Stimulated activated CD4-positive, alpha-beta T cell treated with anti-CD3 and anti-CD28 coated beads, Interleukin-1b, Interleukin-23, amount 100 ng/mL, for 1 hour (primary cell): ENCODE data around the gene HECW1.

ENCODE experiments used
- DNase-seq, 2 donors: peaks; one replicate each; pipeline ENCODE4 v3.0.0-alpha.2; 2020; ENCODE audit warnings: low read depth in 2 of 2

HECW1 gene

DNA sequence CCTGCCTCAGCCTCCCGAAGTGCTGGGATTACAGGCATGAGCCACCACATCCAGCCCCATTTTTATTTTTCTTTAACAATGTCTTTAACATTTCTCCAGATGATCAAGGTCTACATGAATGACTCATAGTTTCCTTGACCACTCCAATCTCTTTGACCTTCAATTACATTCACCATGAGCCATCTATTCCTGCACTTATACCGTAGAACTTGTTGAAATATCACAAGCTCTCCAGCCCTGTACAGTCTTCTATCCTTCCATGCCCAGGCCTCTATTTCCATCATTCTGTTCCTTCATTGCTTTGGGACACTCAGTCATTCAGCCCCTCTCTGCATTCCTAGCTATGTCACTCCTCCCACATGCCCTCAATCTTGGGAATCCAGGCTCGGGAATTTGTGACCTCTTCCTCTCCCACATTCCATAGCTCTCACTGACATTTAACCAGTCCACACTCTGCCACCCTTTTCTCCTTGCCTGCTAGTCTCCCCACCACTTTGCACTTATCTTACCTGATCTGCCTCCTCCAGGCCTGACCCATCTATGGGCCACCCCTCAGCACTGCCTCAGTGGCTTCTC is 318.7 kb downstream of the HECW1 start:
- DNase-seq = no peak

GRCh38 chr7:43433639-43434038 is 321.2 kb downstream of the HECW1 start:
- DNase-seq = no peak

DNA sequence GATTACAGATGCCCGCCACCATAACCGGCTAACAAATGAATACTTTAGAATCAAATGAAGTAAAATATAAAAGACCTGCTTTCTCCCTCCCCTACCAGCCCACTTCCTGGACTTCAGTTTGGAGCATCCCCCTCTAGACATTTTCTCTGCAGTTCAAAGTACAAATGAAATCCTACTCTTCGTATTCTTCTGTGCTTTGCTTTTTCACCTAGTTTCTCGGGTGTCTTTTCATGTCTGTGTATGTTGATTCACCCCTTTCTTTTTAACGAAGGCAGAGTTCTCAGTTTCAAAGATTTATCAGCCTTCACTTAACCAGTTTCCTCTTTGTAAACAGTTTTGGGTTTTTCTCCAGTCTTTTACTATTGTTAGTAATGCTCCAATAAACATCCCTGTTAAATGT is 324.6 kb downstream of the HECW1 start:
- DNase-seq = no peak

DNA sequence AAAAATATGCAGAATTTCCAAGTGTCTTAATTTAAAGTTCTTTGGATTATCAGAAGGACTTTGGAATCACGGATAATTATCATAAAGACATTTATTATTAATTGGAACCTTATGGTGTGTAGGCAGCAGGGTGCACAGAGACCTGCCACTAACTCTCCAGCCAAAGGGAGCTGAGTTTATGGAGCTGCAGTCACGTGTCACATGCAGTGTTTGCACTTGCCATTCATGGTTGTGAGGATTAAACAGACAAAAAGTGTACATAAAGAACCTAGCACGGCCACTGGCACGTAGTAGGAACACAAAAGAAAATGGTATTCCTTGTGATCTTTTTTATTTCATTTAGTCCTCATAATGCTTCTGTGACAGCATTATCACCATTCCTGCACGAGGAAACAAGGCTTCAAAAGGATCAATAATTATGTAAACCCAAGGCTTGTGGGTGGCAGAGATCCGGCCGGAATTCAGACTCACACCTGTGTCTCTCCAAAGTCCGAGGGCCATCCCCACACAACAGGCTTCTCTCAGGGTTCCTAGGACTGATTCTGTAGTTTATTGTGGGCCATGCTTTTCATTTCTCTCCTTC is 326.5 kb downstream of the HECW1 start:
- DNase-seq = no peak

DNA sequence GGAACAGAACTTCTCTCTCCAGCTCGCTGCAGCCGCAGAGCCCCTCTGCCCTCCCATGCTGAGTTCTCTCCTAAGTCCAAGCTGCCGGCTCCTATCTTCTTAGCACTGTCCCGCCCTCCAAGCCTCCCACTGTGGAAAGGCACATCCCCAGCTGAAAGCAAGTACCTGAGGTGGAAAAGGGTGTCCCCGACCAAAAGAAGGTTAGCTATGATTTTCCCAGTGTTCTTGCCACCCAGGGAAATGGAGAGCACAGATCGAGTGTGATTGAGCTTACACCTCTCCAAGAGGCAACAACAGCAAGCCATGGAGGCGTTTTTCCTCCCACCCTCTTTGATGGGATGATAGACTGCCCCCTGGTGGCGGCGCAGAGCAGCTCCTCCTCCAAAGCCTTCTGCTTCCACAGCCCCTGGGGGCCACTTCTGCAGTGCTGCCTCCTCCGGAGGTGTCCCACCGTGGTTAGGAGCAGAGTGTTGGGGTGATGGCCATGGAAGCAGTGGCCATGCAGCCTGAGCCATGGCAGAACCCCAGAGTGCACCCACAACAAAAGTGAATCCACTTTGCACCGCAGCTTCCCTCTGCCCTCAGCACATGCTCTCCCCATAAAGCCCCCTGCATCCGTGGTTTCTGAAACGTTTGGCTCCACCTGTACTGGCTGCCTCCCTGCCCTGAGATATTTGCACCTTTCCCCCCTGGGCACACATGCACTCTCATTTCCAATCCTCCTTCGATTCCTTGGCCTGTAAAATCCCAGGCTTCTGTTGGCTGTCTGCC is 327.4 kb downstream of the HECW1 start:
- DNase-seq = peak in 1 of 2 donors; percentile 30

DNA sequence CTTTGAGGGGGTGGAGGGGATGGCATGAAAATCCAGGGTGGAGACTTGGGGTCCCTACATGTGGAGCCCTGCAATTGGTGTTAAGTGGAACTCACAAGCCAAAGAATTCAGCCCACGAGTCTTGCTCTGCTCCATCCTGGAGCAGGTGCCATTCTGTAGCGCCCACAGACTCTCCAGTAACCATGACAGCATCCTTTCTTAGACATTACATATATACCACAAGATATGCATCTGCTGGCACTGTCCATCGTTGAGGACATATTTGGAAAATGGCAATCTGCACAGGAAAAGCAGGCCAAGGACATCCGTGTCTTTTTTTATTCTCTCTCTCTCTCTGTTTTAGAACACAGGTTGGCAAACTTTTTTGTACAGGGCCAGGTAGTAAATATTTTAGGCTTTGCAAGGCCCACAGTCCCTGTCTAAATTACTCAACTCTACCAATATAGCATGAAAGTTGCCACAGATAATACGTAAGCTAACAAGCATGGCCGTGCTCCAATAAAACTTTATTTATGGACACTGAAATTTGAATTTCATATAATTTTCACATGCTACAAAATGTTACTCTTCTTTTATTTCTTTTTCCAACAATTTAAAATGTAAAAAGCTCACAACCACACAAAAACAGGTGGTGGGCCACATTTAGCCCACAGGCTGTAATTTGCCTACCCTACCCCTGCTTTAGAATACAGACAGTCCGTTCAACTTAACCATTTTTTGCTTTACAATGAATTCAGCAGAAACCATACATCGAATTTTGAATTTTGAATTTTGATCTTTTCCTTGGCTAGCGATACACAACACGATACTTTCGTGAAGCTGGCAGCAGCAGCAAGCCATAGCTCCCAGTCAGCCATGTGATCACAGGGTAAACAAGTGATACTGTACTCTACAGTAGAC is 329.0 kb downstream of the HECW1 start:
- DNase-seq = no peak

GRCh38 chr7:43443381-43443780 is 330.9 kb downstream of the HECW1 start:
- no peak for DNase-seq

GRCh38 chr7:43444711-43445578 is 332.5 kb downstream of the HECW1 start:
- no peak for DNase-seq

- DNase-seq = no peak
These were observed 337.1 kb downstream of the HECW1 start for GRCh38 chr7:43449577-43449976.

DNA sequence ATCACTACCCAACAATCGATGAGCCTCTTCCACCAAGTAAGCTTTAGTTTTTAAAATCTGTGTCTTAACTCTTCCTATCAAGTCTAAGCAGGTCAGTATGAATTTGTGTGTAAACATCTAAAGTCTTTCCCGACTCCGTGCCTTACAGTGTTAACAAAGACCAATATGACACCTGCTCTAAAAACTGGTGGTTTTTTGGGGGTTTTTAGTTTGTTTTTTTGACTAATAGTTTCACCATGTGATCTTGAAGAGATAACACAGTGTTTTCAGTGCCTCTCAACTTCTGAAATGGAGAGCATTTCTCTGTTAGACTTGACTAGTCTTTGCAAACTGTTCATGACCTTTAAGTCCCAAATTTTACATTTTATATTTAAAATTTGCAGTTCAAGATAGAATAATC is 338.4 kb downstream of the HECW1 start:
- no peak for DNase-seq

DNA sequence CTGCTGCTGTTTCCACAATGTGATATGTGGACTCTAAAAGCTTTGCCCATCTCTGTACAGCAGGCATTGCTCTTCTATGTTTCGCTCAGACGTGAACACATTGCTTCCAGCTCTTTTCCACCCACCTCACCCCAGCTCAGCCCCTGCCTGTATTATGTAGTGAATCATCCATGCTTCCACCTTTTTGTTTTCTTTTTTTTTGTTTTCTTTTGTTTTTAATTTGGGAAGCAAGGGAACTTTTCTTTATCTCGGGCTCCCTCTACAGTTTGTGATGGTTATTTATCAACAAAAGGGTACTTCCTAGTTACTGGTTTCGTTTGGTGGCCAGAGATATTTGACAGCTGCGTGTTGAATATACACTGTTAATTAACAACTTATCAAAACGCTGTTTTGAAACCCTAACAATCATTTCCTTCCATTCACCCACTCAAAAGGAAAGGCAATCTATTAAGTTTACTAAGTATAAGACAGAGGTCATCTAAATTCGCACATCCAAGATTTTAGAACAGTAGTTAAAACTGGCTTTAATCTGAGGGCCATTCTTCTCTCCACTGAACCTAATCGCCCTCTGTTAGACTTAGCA is 342.6 kb downstream of the HECW1 start:
- no peak for DNase-seq

DNA sequence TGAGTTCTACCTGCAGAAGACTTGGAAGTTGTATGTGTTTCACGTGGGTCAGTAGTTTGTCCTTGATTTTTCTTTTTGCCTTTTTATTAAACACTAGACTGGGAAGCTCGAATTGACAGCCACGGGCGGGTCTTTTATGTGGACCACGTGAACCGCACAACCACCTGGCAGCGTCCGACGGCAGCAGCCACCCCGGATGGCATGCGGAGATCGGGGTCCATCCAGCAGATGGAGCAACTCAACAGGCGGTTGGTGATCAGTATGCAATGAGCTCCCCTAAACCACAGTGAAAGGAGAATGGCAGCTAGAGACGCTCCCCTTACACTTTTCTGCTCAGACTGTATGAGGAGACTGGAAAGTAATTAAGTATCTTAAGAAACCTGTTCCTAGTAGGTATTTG is 343.8 kb downstream of the HECW1 start:
- DNase-seq = no peak

DNA sequence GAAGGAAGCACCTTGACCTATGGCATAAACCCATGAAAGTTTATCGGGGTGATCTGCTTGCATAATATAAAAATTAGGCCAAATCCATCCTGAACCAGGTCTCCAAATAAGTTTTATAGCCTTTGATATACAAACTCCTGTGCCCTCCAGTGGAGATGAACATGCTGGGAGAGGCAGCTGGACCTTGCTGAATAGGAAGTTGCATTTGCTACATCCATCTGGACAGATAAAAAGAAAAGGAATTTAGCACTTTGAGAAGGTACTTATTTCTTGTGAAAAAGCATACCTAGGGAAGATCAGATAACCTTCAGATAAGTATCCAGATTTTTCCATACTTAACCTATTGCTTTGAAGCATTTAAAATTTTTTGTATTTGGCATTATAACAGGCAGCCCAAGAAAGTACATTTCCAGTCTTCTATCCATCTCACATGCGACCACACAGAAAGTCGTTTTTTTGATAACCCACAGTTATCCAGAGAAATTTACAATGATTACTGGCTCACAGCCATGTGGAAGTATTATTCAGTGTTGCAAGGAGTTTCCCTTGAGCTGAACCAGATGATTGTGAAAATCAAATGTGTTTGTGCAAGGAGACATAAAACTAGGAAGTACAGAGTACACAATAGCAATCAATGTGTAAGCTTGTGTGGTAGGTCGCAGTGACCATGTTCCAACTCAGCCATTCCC is 346.0 kb downstream of the HECW1 start:
- DNase-seq = no peak

DNA sequence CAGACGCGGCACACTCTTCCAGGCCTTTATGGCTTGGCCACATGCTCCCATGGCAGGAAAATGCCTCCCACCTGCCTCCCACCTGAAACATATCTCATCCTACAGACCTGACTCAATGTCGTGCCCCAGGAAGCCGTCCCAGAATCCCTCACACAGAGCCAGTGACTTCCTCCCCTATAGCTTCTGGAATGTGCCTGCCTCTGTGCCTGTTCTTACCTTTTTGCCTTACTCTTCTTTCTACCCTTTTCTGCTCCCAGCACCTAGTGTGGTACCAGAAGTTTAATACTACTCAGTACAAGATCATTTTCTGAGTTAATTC is 346.5 kb downstream of the HECW1 start:
- DNase-seq = no peak

GRCh38 chr7:43460733-43461348 is 348.4 kb downstream of the HECW1 start:
- no peak for DNase-seq

GRCh38 chr7:43461349-43462024 is 349.0 kb downstream of the HECW1 start:
- DNase-seq = no peak

GRCh38 chr7:43462836-43463235 is 350.4 kb downstream of the HECW1 start:
- no peak for DNase-seq

DNA sequence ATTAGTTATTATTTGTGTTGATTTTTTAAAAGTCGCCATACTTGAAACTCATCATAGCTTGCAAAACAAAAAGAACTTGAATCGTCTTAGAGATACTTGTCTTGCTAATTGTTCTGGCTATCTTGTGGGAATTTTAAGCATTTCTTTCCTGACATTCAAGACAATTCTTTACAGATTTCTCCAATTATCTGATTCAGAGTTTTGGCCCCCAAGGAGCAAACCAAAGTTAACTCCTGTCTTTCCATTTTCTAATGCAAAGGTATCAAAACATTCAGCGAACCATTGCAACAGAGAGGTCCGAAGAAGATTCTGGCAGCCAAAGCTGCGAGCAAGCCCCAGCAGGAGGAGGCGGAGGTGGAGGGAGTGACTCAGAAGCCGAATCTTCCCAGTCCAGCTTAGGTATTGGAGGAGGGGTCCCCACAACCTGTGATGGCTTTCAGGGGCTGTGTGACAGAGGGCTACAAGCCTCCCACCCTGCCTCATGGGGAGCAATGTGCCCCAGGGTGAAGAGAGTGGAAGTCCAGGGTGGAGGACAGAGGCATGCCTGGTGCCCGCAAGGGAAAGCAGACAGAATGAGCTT is 351.0 kb downstream of the HECW1 start:
- no peak for DNase-seq
